ENCODE measurements around the gene PRAMEF33.
"Not testable (repeated sequence)": the region's sequence is repeated elsewhere in the genome, so short reads cannot be mapped to it uniquely, and the experiment has no call there.

Gene PRAMEF33, protein sequence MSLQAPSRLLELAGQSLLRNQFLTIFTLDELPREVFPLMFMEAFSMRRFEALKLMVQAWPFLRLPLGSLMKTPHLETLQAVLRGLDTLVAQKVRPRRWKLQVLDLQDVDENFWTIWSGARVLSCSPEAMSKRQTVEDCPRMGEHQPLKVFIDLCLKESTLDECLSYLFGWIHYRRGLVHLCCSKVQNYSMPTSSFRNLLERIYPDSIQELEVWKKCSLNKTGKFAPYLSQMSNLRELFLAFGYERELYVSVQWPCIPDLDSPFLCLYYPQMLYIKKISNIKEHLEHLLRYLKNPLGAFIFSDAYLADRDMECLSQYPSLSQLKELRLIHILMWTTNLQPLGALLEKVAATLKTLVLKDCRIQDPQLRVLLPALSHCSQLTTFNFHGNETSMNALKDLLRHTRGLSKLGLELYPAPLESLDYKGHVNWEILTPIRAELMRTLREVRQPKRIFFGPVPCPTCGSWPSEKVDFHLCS

DNA sequence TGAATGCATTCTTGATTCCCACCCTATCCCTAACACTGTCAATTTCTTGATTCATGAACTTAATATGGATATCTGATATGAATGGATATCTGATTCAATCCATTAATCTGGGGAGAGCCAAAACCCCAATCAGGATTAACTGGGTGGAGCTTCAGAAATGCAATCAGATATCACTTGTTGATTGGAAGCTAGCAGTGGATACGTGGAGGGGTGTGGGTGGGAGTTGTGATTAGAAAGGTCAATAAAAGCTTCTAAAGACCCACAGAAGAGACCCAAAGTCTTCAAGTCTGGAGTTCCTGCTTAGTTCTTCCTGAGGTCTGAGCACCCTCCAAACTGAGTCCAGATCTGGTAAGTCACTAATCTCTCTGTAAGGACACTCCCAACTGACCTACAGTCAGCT, at the start of gene PRAMEF33:
Gene PRAMEF33 (plus strand): TSS at position 301 of the 400 bp plus-strand sequence. CDS start 2,416 bp downstream, outside the sequence.
- not testable (repeated sequence) for H3K4me3 ChIP-seq, H3K27ac ChIP-seq

DNA sequence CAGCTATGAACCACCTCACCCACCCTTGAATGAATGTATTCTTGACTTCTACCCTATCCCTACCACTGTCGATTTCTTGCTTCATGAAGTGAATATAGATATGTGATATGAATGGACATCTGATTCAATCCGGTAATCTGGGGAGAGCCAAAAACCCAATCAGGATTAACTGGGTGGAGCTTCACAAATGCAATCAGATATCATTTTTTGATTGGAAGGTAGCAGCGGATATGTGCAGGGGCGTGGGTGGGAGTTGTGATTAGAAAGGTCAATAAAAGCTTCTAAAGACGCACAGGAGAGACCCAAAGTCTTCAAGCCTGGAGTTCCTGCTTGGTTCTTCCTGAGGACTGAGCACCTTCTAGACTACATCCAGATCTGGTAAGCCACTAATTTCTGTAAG, 49.4 kb upstream of the PRAMEF33 start, which contains the start of gene PRAMEF5:
Gene PRAMEF5 (plus strand): TSS at position 301 of the 400 bp plus-strand sequence. CDS start 5,071 bp downstream, outside the sequence.
- not testable (repeated sequence) for H3K4me3 ChIP-seq, H3K27ac ChIP-seq

DNA sequence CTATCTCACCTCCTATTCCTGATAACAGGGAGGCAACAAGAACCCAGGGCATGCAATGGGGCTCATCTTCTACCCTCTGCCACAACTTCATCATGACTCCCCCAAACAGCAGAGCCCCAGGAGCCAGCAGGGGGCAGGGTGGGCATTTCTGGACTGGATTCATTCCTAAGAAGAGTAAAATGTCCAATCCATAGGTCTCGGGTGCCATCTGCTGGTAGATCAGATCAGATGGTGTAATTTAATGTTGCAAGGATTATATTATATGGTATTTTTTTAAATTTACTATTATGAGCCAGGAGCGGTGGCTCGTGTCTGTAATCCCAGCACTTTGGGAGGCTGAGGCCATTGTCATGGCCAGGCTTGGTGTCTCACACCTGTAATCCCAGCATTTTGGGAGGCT, 38.2 kb upstream of the PRAMEF33 start:
- H3K27ac ChIP-seq = not testable (repeated sequence)

DNA sequence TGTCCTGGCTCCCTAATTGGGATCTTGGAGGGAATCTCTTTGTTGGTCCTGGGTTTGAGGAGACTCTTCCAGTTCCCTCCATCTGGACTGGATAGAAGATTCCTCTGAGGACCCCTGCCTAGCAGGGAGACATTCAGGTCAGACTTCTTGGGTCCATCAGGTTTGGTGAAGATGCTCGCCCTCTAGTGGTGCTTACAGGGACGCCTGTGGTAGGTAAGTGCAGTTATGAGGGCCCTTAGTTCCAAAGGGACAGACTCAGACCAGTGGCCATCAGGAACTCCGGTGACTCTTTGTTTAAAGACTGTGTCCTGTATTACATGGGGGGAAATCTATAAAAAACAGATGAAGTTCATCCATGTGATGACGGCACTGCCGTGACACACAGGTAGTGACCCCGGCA, 26.3 kb upstream of the PRAMEF33 start:
- not testable (repeated sequence) for H3K4me3 ChIP-seq, H3K27ac ChIP-seq

More for the DNA sequence above, 38.2 kb upstream of the PRAMEF33 start:
- not testable (repeated sequence) for H3K4me3 ChIP-seq

DNA sequence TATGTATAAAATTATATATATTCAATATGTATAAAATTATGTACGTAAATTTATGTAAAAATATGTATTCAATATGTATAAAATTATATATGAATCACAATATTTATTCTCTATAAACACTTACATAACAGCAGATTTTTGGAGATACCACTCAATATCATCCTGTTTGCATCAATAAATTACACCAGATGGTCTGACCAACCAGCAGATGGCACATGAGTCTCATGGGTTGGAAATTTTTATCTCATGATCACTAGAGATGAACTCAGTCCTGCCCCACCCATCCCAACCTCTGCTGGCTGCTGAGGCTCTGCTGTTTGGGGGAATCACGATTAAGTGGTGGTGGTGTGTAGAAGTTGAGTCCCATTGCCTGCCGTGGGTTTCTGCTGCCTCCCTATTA, 23.7 kb upstream of the PRAMEF33 start:
- not testable (repeated sequence) for H3K4me3 ChIP-seq, H3K27ac ChIP-seq

DNA sequence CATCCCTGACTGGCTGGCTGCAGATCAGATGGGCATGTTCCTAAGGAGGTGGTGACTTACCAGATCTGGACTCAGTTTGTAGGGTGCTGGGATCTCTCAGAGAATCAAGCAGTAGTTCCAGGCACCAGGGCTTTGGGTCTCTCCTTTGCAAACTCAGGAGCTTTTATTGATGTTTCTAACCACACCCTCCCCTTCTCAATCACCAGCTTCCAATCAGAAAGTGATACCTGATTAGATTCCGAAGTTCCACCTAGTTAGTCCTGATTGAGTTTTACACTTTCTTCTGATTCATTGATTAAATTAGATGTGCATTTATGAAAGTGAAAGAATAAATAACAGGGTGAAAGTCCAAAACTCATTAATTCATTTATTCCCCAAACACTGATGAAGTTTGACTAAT, 18.3 kb upstream of the PRAMEF33 start, which contains the start of gene PRAMEF8:
Gene PRAMEF8 (minus strand): TSS at position 101 of the 400 bp plus-strand sequence. CDS start 1,046 bp downstream, outside the sequence.
- H3K27ac ChIP-seq, H3K4me3 ChIP-seq: not testable (repeated sequence)

DNA sequence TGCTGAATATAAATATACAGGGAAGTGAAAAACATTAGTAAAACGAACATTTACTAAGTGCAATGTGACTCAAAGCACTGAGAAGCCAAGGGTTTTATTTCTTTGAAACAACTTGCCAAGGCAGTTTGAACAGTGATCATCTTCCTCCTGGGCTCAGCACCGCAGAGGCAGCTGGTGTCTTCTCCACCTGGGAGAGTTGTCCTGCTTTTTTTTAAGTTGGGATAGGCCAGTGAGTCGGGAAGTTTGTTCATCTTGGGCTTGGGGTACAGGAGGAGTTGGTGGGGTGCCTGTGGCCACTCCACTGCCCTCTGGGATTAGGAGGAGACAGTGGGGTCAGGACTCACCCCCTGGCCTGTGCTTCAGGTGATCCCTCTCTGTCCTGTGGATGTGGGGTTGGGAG, 14.3 kb upstream of the PRAMEF33 start:
- not testable (repeated sequence) for H3K27ac ChIP-seq, H3K4me3 ChIP-seq

DNA sequence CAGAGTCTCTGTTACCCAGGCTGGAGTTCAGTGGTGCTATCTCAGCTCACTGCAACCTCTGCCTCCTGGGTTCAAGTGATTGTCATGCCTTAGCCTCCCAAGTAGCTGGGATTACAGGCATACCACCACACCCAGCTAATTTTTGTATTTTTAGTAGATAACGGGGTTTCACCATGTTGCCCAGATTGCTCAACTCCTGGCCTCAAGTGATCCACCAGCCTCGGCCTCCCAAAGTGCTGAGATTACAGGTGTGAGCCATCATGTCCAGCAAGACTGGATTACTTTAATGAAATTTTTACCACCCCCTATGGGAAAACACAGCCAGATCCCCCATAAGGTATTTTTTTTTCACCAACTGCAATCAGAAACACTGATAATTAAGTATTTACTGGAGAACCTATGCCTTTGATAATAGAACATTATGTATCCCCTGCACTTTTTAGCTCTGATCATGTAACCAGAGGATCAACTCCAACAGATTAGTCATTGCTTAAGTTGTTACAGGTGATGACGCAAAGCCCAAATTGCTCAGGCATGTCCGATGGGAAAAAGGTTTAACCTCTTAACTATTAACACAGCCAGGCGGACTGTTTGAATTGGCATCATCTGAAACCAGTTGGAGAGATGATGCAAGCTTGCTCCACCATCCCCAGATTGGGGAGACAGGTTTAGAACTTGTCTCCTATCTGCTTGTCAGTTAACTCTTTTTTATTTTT, 6.0 kb upstream of the PRAMEF33 start:
- not testable (repeated sequence) for H3K4me3 ChIP-seq

DNA sequence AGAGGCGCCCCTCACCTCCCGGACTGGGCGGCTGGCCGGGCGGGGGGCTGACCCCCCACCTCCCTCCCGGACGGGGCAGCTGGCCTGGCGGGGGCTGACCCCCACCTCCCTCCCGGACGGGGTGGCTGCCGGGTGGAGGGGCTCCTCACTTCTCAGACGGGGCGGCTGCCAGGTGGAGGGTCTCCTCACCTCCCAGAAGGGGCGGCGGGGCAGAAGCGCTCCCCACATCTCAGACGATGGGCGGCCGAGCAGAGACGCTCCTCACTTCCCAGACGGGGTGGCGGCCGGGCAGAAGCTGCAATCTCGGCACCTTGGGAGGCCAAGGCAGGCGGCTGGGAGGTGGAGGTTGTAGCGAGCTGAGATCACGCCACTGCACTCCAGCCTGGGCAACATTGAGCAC, 4.6 kb upstream of the PRAMEF33 start:
- H3K27ac ChIP-seq, H3K4me3 ChIP-seq: not testable (repeated sequence)

More for the DNA sequence above, 6.0 kb upstream of the PRAMEF33 start:
- not testable (repeated sequence) for H3K27ac ChIP-seq

DNA sequence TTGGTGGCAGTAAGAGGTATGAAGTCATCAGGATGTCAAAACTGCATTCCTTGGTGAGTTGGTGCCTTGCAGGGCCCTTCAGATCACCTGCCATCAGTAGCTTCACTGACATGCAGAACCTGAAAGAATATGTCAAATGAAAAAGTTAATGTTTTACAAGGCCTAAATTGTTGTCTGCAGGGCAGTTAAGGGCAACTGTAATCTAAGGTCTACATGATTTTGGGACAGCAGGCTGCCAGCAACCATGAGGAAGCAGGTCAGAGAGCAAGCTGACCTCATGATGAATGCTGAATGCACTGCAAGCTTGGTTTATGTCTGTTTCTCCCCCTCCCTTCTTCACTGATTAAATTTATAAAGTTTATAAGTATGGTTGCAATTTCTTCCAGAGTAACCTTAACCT, 1.1 kb upstream of the PRAMEF33 start:
- H3K4me3 ChIP-seq = not testable (repeated sequence)

DNA sequence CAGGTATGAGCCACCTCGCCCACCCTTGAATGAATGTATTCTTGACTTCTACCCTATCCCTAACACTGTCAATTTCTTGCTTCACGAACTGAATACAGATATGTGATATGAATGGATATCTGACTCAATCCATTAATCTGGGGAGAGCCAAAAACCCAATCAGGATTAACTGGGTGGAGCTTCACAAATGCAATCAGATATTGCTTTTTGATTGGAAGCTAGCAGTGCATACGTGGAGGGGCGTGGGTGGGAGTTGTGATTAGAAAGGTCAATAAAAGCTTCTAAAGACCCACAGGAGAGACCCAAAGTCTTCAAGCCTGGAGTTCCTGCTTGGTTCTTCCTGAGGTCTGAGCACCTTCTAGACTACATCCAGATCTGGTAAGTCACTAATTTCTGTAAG, 11.9 kb downstream of the PRAMEF33 start, which contains the start of gene PRAMEF15:
Gene PRAMEF15 (plus strand): TSS at position 301 of the 400 bp plus-strand sequence. CDS start 2,827 bp downstream, outside the sequence.
- H3K27ac ChIP-seq, H3K4me3 ChIP-seq: not testable (repeated sequence)

More for the DNA sequence above, 1.1 kb upstream of the PRAMEF33 start:
- H3K27ac ChIP-seq = not testable (repeated sequence)

DNA sequence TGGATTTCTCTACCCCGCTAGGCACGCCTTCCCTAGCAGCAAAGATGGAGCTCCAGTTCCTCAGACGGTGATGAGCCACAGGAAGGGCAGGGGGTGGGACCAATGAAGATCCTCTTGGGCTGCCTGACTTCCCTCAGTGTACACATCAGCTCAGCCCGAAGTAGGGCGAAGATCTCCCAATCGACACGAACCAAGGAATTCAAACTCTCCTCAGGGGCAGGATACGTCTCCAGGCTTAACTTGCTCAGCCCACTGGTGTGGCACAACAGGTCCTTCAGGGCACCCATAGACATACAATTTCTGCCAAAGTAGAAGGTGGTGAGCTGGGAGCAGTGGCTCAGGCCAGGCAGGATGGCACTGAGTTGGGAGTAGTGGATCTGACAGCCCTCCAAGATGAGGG, 39.2 kb downstream of the PRAMEF33 start:
- not testable (repeated sequence) for H3K27ac ChIP-seq, H3K4me3 ChIP-seq

DNA sequence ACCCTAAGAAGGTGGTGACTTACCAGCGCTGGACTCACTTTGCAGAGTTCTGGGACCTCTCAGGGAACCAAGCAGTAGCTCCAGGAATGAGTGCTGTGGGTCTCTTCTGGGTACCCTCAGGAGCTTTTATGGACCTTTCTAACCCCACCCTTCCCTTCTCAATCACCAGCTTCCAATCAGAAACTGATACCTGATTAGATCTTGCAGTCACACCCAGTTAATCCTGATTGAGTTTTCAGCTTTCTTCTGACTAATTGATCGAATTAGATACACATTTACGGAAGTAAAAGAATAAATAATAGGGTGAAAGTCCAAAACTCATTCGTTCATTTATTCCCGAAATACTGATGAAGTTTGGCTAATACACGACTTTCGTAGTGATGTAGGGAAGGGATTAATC, 43.7 kb downstream of the PRAMEF33 start, which contains the start of gene PRAMEF14:
Gene PRAMEF14 (minus strand): TSS at position 101 of the 400 bp plus-strand sequence. CDS start 1,820 bp downstream, outside the sequence.
- H3K27ac ChIP-seq, H3K4me3 ChIP-seq: not testable (repeated sequence)

DNA sequence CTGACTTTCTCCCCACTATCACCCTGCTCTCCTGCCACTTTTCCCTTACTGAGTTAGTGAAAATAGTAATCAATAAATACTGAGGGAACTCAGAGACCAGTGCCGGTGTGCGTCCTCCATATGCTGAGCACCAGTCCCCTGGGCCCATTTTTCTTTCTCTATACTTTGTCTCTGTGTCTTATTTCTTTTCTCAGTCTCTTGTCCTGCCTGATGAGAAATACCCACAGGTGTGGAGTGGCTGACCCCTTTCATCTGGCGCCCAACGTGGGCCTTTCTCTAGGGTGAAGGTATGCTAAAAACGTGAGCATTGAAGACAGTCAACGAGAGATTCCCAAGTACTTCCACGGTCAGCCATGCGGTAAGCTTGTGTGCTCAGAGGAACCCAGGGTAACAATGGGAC, 50.1 kb downstream of the PRAMEF33 start:
- H3K27ac ChIP-seq, H3K4me3 ChIP-seq: not testable (repeated sequence)

DNA sequence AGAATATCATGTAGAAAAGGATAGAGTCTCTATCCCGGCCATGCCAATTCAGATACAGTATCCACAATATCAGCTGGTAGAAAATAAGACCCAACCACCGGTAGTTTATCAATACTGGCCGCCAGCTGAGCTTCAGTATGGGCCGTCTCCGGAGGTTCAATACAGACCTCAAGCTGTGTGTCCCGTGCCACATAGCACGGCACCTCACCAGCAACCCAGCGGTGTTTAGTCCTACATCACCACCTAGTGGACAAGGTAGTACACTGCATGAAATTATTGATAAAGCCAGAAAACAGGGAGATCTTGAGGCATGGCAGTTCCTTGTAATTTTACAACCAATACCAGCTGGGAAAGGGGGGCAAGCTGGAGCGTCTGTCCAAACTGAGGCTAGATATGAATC, 51.1 kb downstream of the PRAMEF33 start:
- not testable (repeated sequence) for H3K27ac ChIP-seq

DNA sequence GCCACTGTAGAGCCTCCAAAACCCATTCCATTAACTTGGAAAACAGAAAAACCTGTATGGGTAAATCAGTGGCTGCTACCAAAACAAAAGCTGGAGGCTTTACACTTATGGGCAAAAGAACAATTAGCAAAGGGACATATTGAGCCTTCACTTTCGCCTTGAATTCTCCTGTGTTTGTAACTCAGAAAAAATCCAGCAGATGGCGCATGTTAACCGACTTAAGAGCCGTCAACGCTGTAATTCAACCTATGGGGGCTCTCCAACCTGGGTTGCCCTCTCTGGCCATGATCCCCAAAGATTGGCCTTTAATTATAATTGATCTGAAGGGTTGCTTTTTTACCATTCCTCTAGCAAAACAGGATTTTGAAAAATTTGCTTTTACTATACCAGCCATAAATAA, 53.4 kb downstream of the PRAMEF33 start:
- H3K4me3 ChIP-seq, H3K27ac ChIP-seq: not testable (repeated sequence)

More for the DNA sequence above, 51.1 kb downstream of the PRAMEF33 start:
- H3K4me3 ChIP-seq = not testable (repeated sequence)
